Liver (tissue), 9 donors: ENCODE measurements around the gene ZNF860. TPM values are rescaled to one million over a fixed set of nuclear protein-coding genes. Genes with fewer than 3 reads are reported as not detected.
A peak's percentile ranks its signal among the peaks of the same experiment; 100 is the strongest.

ENCODE experiments used
- DNase-seq: peaks from one replicate; pipeline ENCODE4 v3.0.0-alpha.2; 2017; ENCODE audit warnings: low spot score
- H3K27ac ChIP-seq, 2 donors: one replicate each; pipeline ENCODE4 v1.7.0; 2013; ENCODE audit warnings: inconsistent platforms in 2 of 2, low read length in 2 of 2, control low read depth in 1 of 2, low read depth in 1 of 2, mild to moderate bottlenecking in 1 of 2
- H3K27me3 ChIP-seq, 4 donors: one replicate each; pipeline versions ENCODE4 v1.6.1 to v1.7.0; 2013; ENCODE audit warnings: low read length in 3 of 4, inconsistent platforms in 1 of 4, mild to moderate bottlenecking in 1 of 4, moderate library complexity in 1 of 4; ENCODE audit not compliant: control insufficient read depth in 4 of 4, insufficient read depth in 4 of 4
- H3K36me3 ChIP-seq, 4 donors: one replicate each; pipeline versions ENCODE4 v1.6.1 to v1.7.0; 2013; ENCODE audit warnings: low read length in 3 of 4, mild to moderate bottlenecking in 3 of 4, low read depth in 1 of 4, moderate library complexity in 1 of 4; ENCODE audit not compliant: control insufficient read depth in 4 of 4, insufficient read depth in 3 of 4
- H3K4me1 ChIP-seq, 4 donors: one replicate each; pipeline versions ENCODE4 v1.6.1 to v1.7.0; 2013; ENCODE audit warnings: low read length in 3 of 4, mild to moderate bottlenecking in 3 of 4, moderate library complexity in 1 of 4; ENCODE audit not compliant: control insufficient read depth in 4 of 4, insufficient read depth in 4 of 4
- H3K4me3 ChIP-seq, 3 donors: one replicate each; pipeline versions ENCODE4 v1.6.1 to v1.7.0; 2013; ENCODE audit warnings: low read length in 3 of 3, control low read depth in 1 of 3, low read depth in 1 of 3, mild to moderate bottlenecking in 1 of 3
- H3K9ac ChIP-seq, 2 donors: one replicate each; pipeline ENCODE4 v1.7.0; 2013; ENCODE audit warnings: low read length in 2 of 2, mild to moderate bottlenecking in 2 of 2, moderate library complexity in 2 of 2, control low read depth in 1 of 2, low read depth in 1 of 2
- H3K9me3 ChIP-seq, 4 donors: one replicate each; pipeline versions ENCODE4 v1.6.1 to v1.7.0; 2013; ENCODE audit warnings: low read length in 3 of 4; ENCODE audit not compliant: control insufficient read depth in 4 of 4
- CTCF ChIP-seq: fragments of 150-350 bp; IDR thresholded peaks from 2 replicates; pipeline ENCODE4 v1.5.1; 2017; ENCODE audit warnings: improper control_type of control experiment, low read depth, low read length; ENCODE audit not compliant: missing input control
- JUND ChIP-seq, 2 donors: IDR thresholded peaks; 2 replicates each; pipeline ENCODE4 v1.6.1; 2016; ENCODE audit warnings: antibody characterized with exemption in 2 of 2
- NR2F2 ChIP-seq: IDR thresholded peaks from 2 replicates; pipeline ENCODE4 v1.6.1; 2016; ENCODE audit warnings: antibody characterized with exemption
- RAD21 ChIP-seq, 2 donors: IDR thresholded peaks; 2 replicates each; pipeline ENCODE4 v1.6.1; 2016; ENCODE audit warnings: antibody characterized with exemption in 2 of 2, mild to moderate bottlenecking in 2 of 2
- REST ChIP-seq: IDR thresholded peaks from 2 replicates; pipeline ENCODE4 v1.6.1; 2016; ENCODE audit warnings: antibody characterized with exemption, mild to moderate bottlenecking
- SP1 ChIP-seq: IDR thresholded peaks from 2 replicates; pipeline ENCODE4 v1.6.1; 2018; ENCODE audit warnings: antibody characterized with exemption, mild to moderate bottlenecking
- TAF1 ChIP-seq: conservative IDR thresholded peaks from 2 replicates; pipeline ENCODE4 v1.6.1; 2016; ENCODE audit warnings: antibody characterized with exemption, mild to moderate bottlenecking
- WGBS: extraction: QIAGEN DNeasy Blood & Tissue Kit; methylation state at CpG from one replicate; pipeline ENCODE4 v1.1.7; 2013; 5-methylcytosine and 5-hydroxymethylcytosine counted together
- polyA plus RNA-seq, 2 donors: library from polyadenylated mRNA; stranded (reverse) in 1 of 2; unstranded in 1 of 2; fragments of 200-250 nt in 1 of 2; fragments of >200 nt in 1 of 2; fragmentation: Nextera tagmentation in 1 of 2; extraction: Ambion mirVana in 1 of 2; gene quantifications; one replicate each; pipeline versions ENCODE4 v1.2.1 to v1.2.3, GENCODE V29; 2013 to 2015
- total RNA-seq, 2 donors: library from RNA; depleted of rRNA; stranded (reverse); fragments of >200 nt; gene quantifications; one replicate each; pipeline ENCODE4 v1.2.3, GENCODE V29; 2014
- donor health status: healthy.
- donor health status: healthy.
- donor health status: healthy.
- donor health status: healthy.
- donor health status: healthy.

ZNF860 gene
- total and polyA plus RNA-seq, 4 donors: 0.10 to 0.42 (median 0.17) TPM; not detected in 1

GRCh38 chr3:31978553-31978952 is 3.0 kb upstream of the ZNF860 start (continued):
- no peak for TF ChIP-seq CTCF

GRCh38 chr3:31979001-31979697 is 2.4 kb upstream of the ZNF860 start:
- Histone ChIP-seq H3K4me1 (peaks cover 0 to 17% (median 11%) of the 10 kb centered on the region in 4 donors), H3K4me3 (no peak overlapping the region), H3K9ac (no peak overlapping the region), H3K9me3 (no peaks in the 10 kb centered on the region), H3K27me3 (peaks cover 0 to 15% (median 3%) of the 10 kb centered on the region in 4 donors), H3K27ac (no peak overlapping the region), H3K36me3 (no peaks in the 10 kb centered on the region)
- TF ChIP-seq NR2F2: no peak
- TF ChIP-seq SP1: no peak
- no peak for TF ChIP-seq REST
- no peak for TF ChIP-seq RAD21 (IDR thresholded peaks at IDR 0.05)
- TF ChIP-seq CTCF: no peak
- no peak for DNase-seq
- WGBS: 62% methylated on average over 5 of the region's 5 CpGs

- H3K9me3 ChIP-seq: no peaks in the 10 kb centered on the region
- DNase-seq: no peak
- H3K9ac ChIP-seq: no peak overlapping the region
- H3K27ac ChIP-seq: peak overlapping the region; percentile 20 to 65
- H3K4me3 ChIP-seq: peak overlapping the region; percentile 44 to 57 (median 54)
- H3K36me3 ChIP-seq: no peaks in the 10 kb centered on the region
- TF ChIP-seq TAF1 (no peak), JUND (IDR thresholded peaks at IDR 0.05) (no peak)
- peaks cover 0 to 15% (median 3%) of the 10 kb centered on the region in 4 donors for H3K27me3 ChIP-seq
- peaks cover 0 to 17% (median 11%) of the 10 kb centered on the region in 4 donors for H3K4me1 ChIP-seq
- WGBS: 2% methylated on average over 66 of the region's 66 CpGs
Observed at GRCh38 chr3:31980530-31981205, 882 bp upstream of the ZNF860 start.
